Measurements from ENCODE around the gene ZDHHC8.

DNA sequence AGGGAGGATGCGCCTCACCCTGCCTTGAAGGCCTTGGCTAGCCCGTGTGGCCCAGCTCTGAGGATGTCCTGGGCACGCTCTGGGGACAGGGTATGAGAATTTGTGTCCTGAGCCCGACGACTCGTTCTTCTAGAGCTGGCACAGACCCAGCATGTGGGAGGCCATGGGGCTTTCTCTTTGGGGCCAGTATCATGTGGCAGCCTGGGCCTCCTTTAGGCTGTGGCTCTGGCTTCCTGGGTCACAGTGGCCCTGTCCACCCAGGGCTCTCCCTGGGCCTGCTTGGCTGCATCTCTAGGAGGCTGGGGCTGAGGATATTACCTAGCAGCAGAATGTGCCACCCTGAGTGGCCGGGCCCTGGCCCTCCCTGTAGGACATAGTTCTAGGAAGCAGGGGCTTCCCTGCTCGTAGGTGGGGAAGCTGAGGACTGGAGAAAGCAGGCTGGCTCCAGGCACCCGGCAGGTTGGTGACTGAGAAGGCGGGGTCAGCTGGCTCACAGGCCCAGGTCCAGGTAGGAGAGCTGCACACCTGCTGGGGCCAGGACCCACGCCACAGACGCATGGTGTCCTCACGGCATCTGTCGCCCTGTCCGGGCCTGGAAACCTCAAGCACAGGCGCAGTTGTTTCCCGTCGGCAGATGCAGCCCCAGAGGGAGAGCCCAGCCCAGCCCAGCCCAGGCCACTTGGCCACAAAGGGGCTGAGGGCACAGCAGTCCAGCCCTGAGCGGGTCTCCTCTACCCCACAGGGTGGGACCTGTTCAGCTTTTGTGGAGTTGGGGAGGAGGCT lies 12.5 kb downstream of the ZDHHC8 start:
- TF ChIP-seq, protein P1, sequence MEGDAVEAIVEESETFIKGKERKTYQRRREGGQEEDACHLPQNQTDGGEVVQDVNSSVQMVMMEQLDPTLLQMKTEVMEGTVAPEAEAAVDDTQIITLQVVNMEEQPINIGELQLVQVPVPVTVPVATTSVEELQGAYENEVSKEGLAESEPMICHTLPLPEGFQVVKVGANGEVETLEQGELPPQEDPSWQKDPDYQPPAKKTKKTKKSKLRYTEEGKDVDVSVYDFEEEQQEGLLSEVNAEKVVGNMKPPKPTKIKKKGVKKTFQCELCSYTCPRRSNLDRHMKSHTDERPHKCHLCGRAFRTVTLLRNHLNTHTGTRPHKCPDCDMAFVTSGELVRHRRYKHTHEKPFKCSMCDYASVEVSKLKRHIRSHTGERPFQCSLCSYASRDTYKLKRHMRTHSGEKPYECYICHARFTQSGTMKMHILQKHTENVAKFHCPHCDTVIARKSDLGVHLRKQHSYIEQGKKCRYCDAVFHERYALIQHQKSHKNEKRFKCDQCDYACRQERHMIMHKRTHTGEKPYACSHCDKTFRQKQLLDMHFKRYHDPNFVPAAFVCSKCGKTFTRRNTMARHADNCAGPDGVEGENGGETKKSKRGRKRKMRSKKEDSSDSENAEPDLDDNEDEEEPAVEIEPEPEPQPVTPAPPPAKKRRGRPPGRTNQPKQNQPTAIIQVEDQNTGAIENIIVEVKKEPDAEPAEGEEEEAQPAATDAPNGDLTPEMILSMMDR (IDR thresholded peaks at IDR 0.05 in 8 of 11, conservative IDR thresholded peaks at IDR 0.05 in 3 of 11): no peak
- TF ChIP-seq POLR2A (IDR thresholded peaks at IDR 0.05) (no peak), POLR2AphosphoS5 (IDR thresholded peaks at IDR 0.05) (no peak)
